ENCODE data around the gene MTOR.

Gene MTOR

GRCh38 chr1:11058026-11058425 is 204.3 kb downstream of the MTOR start:
- Histone ChIP-seq H3K27me3 (ENCODE audit: control insufficient read depth, insufficient read depth, low read length) (no peaks in the 10 kb centered on the region), H3K4me3 (ENCODE audit: low read length) (no peak overlapping the region), H3K4me1 (ENCODE audit: control insufficient read depth, insufficient read depth, low read length) (peaks cover 21% of the 10 kb centered on the region), H3K9me3 (ENCODE audit: control insufficient read depth, low read length) (no peaks in the 10 kb centered on the region), H3K36me3 (ENCODE audit: control insufficient read depth, insufficient read depth, low read length) (no peaks in the 10 kb centered on the region), H3K9ac (ENCODE audit: low read length) (no peak overlapping the region)

GRCh38 chr1:11057477-11057876 is 204.9 kb downstream of the MTOR start:
- Histone ChIP-seq H3K4me1 (ENCODE audit: control insufficient read depth, insufficient read depth, low read length) (peaks cover 22% of the 10 kb centered on the region), H3K36me3 (ENCODE audit: control insufficient read depth, insufficient read depth, low read length) (no peaks in the 10 kb centered on the region)

More at GRCh38 chr1:11057477-11057876, 204.9 kb downstream of the MTOR start:
- no peaks in the 10 kb centered on the region for H3K27me3 ChIP-seq (ENCODE audit: control insufficient read depth, insufficient read depth, low read length)
- H3K4me3 ChIP-seq (ENCODE audit: low read length), result no peak overlapping the region
- no peak overlapping the region for H3K9ac ChIP-seq (ENCODE audit: low read length)
- H3K9me3 ChIP-seq (ENCODE audit: control insufficient read depth, low read length), result no peaks in the 10 kb centered on the region
